Upper lobe of left lung (tissue), 6 donors: ENCODE measurements around the gene PNLIPRP2. TPM values are rescaled to one million over a fixed set of nuclear protein-coding genes. Genes with fewer than 3 reads are reported as not detected.

ENCODE experiments used
- ATAC-seq, 2 donors: fragments of 200-7000 bp; cut with Tn5 transposase; one replicate each; pipeline ENCODE4 v1.9.1; 2022; ENCODE audit warnings: mild to moderate bottlenecking in 2 of 2, moderate library complexity in 2 of 2; ENCODE audit not compliant: low FRiP score in 2 of 2
- DNase-seq, 2 donors: peaks; one replicate each; pipeline ENCODE4 v3.0.0-alpha.2; 2019 to 2020
- H3K27ac ChIP-seq, 4 donors: fragments of 200-600 bp; sonication (generic); one replicate each; pipeline ENCODE4 v1.5.1; 2016 to 2019
- H3K27me3 ChIP-seq, 4 donors: fragments of 200-600 bp; sonication (generic); one replicate each; pipeline ENCODE4 v1.5.1; 2017 to 2019
- H3K36me3 ChIP-seq, 4 donors: fragments of 200-600 bp; sonication (generic); one replicate each; pipeline ENCODE4 v1.5.1; 2016 to 2019
- H3K4me1 ChIP-seq, 4 donors: fragments of 200-600 bp; sonication (generic); one replicate each; pipeline ENCODE4 v1.5.1; 2018 to 2019
- H3K4me3 ChIP-seq, 4 donors: fragments of 200-600 bp; sonication (generic); one replicate each; pipeline ENCODE4 v1.5.1; 2017 to 2019; ENCODE audit warnings: mild to moderate bottlenecking in 2 of 4, moderate library complexity in 1 of 4
- H3K9me3 ChIP-seq, 4 donors: fragments of 200-600 bp; sonication (generic); one replicate each; pipeline ENCODE4 v1.5.1; 2018 to 2019
- EP300 ChIP-seq, 4 donors: sonication (generic); formaldehyde crosslinking; IDR thresholded peaks; one replicate each; pipeline ENCODE4 v1.5.1; 2017; ENCODE audit warnings: antibody characterized with exemption in 4 of 4, control low read depth in 2 of 4
- POLR2A ChIP-seq, 4 donors: fragments of 450-650 bp; IDR thresholded peaks; one replicate each; pipeline ENCODE4 v1.5.1; 2016 to 2017; ENCODE audit warnings: antibody characterized with exemption in 4 of 4, mild to moderate bottlenecking in 2 of 4
- POLR2AphosphoS5 ChIP-seq, 2 donors: sonication (generic); formaldehyde crosslinking; IDR thresholded peaks; one replicate each; pipeline ENCODE4 v1.5.1; 2017; ENCODE audit warnings: antibody characterized with exemption in 2 of 2
- WGBS, 2 donors: methylation state at CpG; one replicate each; pipeline ENCODE4 v1.1.5; 2017 to 2018; 5-methylcytosine and 5-hydroxymethylcytosine counted together
- total RNA-seq, 6 donors: library from RNA; depleted of rRNA in 4 of 6; stranded (reverse); fragments of >200 nt in 4 of 6; gene quantifications; one replicate each; pipeline versions ENCODE4 v1.1.0 to v1.2.1, GENCODE V29; 2016 to 2021
- TF ChIP-seq, protein P1 (sequence below), 6 experiments: fragments of 450-650 bp in 4 of 6; fragments of 200-600 bp in 2 of 6; sonication (generic) in 2 of 6; IDR thresholded peaks; one replicate each; pipeline ENCODE4 v1.5.1; 2016 to 2019; ENCODE audit warnings: antibody characterized with exemption in 6 of 6
- donor health status: DM: no; HTN: no; CAD: no; lungs with moderate emphysema.
- donor health status: DM: no; HTN: yes; CAD: no; lungs with severe emphysema.

The PNLIPRP2 gene
- total RNA-seq, 6 donors from 2014 or later: 0.49 to 0.88 TPM; not detected in 4

DNA sequence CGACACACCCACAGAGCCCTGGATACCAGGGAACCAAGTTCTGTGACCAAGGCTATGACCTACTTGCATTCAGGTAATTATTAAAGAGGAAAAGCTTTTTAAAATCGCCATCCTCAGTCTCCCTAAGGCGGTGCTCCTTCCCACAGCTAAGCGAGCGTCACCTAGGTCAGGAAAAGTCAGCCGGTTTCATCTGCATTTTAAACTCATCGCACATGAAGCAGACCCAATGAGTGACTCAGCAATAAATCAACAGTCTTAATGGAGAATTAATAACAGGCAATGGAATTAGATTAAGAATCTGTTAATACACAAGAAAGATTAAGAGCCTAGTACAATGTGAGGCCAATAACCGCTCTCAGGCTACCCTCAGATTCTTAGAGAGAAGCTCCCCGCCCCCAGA is 62.4 kb downstream of the PNLIPRP2 start:
- no peak for TF ChIP-seq POLR2AphosphoS5 (IDR thresholded peaks at IDR 0.05)
- no peak for TF ChIP-seq EP300 (IDR thresholded peaks at IDR 0.05)
- TF ChIP-seq, protein P1, sequence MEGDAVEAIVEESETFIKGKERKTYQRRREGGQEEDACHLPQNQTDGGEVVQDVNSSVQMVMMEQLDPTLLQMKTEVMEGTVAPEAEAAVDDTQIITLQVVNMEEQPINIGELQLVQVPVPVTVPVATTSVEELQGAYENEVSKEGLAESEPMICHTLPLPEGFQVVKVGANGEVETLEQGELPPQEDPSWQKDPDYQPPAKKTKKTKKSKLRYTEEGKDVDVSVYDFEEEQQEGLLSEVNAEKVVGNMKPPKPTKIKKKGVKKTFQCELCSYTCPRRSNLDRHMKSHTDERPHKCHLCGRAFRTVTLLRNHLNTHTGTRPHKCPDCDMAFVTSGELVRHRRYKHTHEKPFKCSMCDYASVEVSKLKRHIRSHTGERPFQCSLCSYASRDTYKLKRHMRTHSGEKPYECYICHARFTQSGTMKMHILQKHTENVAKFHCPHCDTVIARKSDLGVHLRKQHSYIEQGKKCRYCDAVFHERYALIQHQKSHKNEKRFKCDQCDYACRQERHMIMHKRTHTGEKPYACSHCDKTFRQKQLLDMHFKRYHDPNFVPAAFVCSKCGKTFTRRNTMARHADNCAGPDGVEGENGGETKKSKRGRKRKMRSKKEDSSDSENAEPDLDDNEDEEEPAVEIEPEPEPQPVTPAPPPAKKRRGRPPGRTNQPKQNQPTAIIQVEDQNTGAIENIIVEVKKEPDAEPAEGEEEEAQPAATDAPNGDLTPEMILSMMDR (IDR thresholded peaks at IDR 0.05): no peak
- no peak for TF ChIP-seq POLR2A (IDR thresholded peaks at IDR 0.05)
- DNase-seq: no peak
- Histone ChIP-seq H3K27ac (no peak overlapping the region), H3K27me3 (no peaks in the 10 kb centered on the region), H3K36me3 (no peaks in the 10 kb centered on the region), H3K4me1 (peaks cover 0 to 6% (median 2%) of the 10 kb centered on the region in 4 donors), H3K4me3 (no peak overlapping the region), H3K9me3 (no peaks in the 10 kb centered on the region)
- ATAC-seq: no peak
- 86 to 88% methylated on average over 9 of the region's 9 CpGs for WGBS, 2 donors

DNA sequence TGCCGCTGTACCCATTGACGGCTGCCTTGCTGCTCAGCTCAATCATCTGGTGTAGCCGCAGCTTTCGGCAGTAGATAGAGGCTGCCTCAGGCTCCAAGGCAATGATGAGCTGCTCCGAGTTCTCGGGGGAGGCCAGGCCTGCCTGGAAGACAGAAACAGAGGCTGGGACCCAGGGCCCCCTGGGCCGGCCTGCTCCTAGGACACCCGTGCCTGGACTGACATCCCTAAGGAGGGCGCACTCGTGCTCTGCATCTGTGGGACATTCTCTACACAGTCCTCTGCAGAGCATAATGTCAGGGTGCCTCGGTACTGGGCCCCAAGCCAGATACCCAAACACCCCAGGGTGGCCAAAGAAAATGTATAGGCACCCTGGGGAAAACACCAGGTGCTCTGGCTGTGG is 63.1 kb downstream of the PNLIPRP2 start:
- 90 to 92% methylated on average over 3 to 10 of the region's 11 CpGs for WGBS, 2 donors
- no peak for TF ChIP-seq EP300 (IDR thresholded peaks at IDR 0.05)
- TF ChIP-seq, protein P1 (IDR thresholded peaks at IDR 0.05): no peak
- Histone ChIP-seq H3K4me3 (no peak overlapping the region), H3K36me3 (no peaks in the 10 kb centered on the region), H3K9me3 (no peaks in the 10 kb centered on the region), H3K4me1 (peaks cover 0 to 6% (median 2%) of the 10 kb centered on the region in 4 donors), H3K27me3 (no peaks in the 10 kb centered on the region), H3K27ac (no peak overlapping the region)
- no peak for DNase-seq
- no peak for ATAC-seq

DNA sequence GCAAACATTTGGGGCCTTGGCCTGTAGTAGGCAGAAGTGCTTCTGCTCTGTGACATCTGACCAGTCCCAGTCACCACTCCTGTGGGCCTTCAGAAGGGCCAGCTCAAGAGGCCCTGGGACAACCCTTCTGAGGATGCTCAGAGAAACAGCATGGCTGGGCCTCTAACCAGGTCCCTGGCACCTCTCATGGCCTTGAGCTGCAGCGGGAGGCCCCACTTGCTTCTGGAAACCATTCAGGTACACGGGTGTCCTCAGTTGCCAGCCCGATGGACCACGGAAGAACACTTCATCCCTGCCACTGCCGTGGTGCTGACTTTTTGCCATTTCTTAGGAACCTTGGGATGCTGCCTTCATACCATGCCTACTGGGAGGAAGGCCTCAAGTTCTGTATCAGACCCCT is 64.0 kb downstream of the PNLIPRP2 start:
- H3K4me1 ChIP-seq: peaks cover 0 to 6% (median 2%) of the 10 kb centered on the region in 4 donors
- 95% methylated on average over 5 of the region's 5 CpGs; no CpG with 5 or more reads in 1 of the 2 donors for WGBS, 2 donors
- TF ChIP-seq POLR2A (IDR thresholded peaks at IDR 0.05): no peak
- TF ChIP-seq POLR2AphosphoS5 (IDR thresholded peaks at IDR 0.05): no peak
- TF ChIP-seq EP300 (IDR thresholded peaks at IDR 0.05): no peak
- TF ChIP-seq, protein P1 (IDR thresholded peaks at IDR 0.05): no peak
- no peaks in the 10 kb centered on the region for H3K27me3 ChIP-seq
- no peaks in the 10 kb centered on the region for H3K36me3 ChIP-seq
- no peak overlapping the region for H3K4me3 ChIP-seq
- no peak overlapping the region for H3K27ac ChIP-seq
- no peaks in the 10 kb centered on the region for H3K9me3 ChIP-seq
- ATAC-seq: no peak
- DNase-seq: no peak

DNA sequence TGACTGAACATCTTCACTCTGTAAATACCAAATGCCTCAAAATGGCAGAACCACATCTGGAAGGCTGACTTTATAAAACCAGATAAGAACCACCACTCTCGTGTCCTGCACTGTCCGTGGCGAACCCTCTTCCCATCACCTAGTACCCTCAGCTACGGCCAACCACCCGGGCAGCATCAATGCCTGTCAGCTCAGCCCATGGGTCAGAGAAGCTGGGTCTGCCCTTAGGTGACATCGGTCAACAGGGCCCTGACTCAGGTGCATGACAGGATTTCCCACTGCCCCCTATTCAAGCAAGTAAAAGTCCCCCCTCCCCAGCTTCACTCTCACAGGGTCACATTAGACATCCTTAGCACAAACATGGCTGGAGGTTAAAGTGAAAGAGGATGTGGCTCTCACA is 65.1 kb downstream of the PNLIPRP2 start:
- ATAC-seq (no peak), DNase-seq (no peak)
- Histone ChIP-seq H3K9me3 (no peaks in the 10 kb centered on the region), H3K4me1 (peaks cover 0 to 6% (median 2%) of the 10 kb centered on the region in 4 donors), H3K36me3 (no peaks in the 10 kb centered on the region), H3K4me3 (no peak overlapping the region), H3K27ac (no peak overlapping the region), H3K27me3 (no peaks in the 10 kb centered on the region)
- 94 to 97% methylated on average over 6 of the region's 6 CpGs for WGBS, 2 donors
- no peak for TF ChIP-seq POLR2AphosphoS5 (IDR thresholded peaks at IDR 0.05)
- no peak for TF ChIP-seq POLR2A (IDR thresholded peaks at IDR 0.05)
- TF ChIP-seq, protein P1 (IDR thresholded peaks at IDR 0.05): no peak
- TF ChIP-seq EP300 (IDR thresholded peaks at IDR 0.05): no peak

DNA sequence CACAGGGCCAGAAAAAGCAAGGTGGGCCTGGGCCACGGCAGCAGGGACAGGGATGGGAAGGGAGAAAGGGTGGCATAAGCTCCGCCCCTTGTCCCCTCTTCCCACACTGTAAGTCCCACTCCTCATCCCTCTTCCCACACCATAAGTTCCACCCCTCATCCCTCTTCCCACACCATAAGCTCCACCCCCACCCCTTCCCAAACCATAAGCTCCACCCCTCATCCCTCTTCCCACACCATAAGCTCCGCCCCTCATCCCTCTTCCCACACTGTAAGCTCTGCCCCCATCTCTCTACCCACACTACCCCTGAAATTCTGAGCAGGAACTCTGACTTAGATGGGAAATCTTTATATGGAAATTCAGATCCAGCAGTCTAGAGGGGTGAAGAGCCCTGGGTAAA is 65.9 kb downstream of the PNLIPRP2 start:
- no peaks in the 10 kb centered on the region for H3K36me3 ChIP-seq
- 83 to 86% methylated on average over 3 of the region's 3 CpGs for WGBS, 2 donors

More for the DNA sequence above, 65.9 kb downstream of the PNLIPRP2 start:
- no peak overlapping the region for H3K4me3 ChIP-seq
- peaks cover 2 to 6% (median 5%) of the 10 kb centered on the region in 4 donors for H3K4me1 ChIP-seq
- DNase-seq (no peak), ATAC-seq (no peak)
- H3K27ac ChIP-seq: no peak overlapping the region
- H3K9me3 ChIP-seq: no peaks in the 10 kb centered on the region
- H3K27me3 ChIP-seq: no peaks in the 10 kb centered on the region
- TF ChIP-seq, protein P1 (IDR thresholded peaks at IDR 0.05): no peak
- no peak for TF ChIP-seq POLR2A (IDR thresholded peaks at IDR 0.05)
- no peak for TF ChIP-seq EP300 (IDR thresholded peaks at IDR 0.05)
- TF ChIP-seq POLR2AphosphoS5 (IDR thresholded peaks at IDR 0.05): no peak
